A204.1 (cell line): ENCODE measurements around the gene MOV10L1.
"Not testable (repeated sequence)": the region's sequence is repeated elsewhere in the genome, so short reads cannot be mapped to it uniquely, and the experiment has no call there.

Experiments used
- FAIRE-seq: peaks from 2 replicates; lab custom pipeline; 2012; peaks lifted over from hg19 to GRCh38; lab: Jason Lieb, UNC

Gene MOV10L1

GRCh38 chr22:50189849-50190181, 100.0 kb downstream of the MOV10L1 start:
- no peak for FAIRE-seq

GRCh38 chr22:50190182-50190940, 100.6 kb downstream of the MOV10L1 start:
- FAIRE-seq: no peak

GRCh38 chr22:50190941-50191741, 101.3 kb downstream of the MOV10L1 start:
- FAIRE-seq: no peak

- FAIRE-seq: no peak
Measured at GRCh38 chr22:50192436-50193204, 102.8 kb downstream of the MOV10L1 start.

GRCh38 chr22:50193621-50194020, 103.8 kb downstream of the MOV10L1 start:
- no peak for FAIRE-seq

GRCh38 chr22:50194037-50194805, 104.4 kb downstream of the MOV10L1 start:
- FAIRE-seq: no peak

GRCh38 chr22:50196256-50196655, 106.5 kb downstream of the MOV10L1 start:
- FAIRE-seq: no peak

GRCh38 chr22:50197000-50197800, 107.4 kb downstream of the MOV10L1 start:
- FAIRE-seq: no peak

- FAIRE-seq: no peak
Measured at GRCh38 chr22:50197856-50198623, 108.2 kb downstream of the MOV10L1 start.

- no peak for FAIRE-seq
Measured at GRCh38 chr22:50198624-50199017, 108.8 kb downstream of the MOV10L1 start.

- FAIRE-seq: no peak
Measured at GRCh38 chr22:50199251-50199721, 109.5 kb downstream of the MOV10L1 start.

GRCh38 chr22:50199829-50200460, 110.1 kb downstream of the MOV10L1 start:
- no peak for FAIRE-seq

- FAIRE-seq: no peak
Measured at GRCh38 chr22:50200461-50201190, 110.8 kb downstream of the MOV10L1 start, which contains the start of gene SELENOO. TSS of gene SELENOO (plus strand) at chr22:50201011. CDS start at chr22:50201037, 26 bp downstream.

GRCh38 chr22:50201191-50202129, 111.7 kb downstream of the MOV10L1 start:
- FAIRE-seq: no peak

- FAIRE-seq: no peak
Measured at GRCh38 chr22:50202130-50202666, 112.4 kb downstream of the MOV10L1 start.

GRCh38 chr22:50203288-50203687, 113.5 kb downstream of the MOV10L1 start:
- FAIRE-seq: no peak

GRCh38 chr22:50204571-50204970, 114.8 kb downstream of the MOV10L1 start:
- FAIRE-seq: no peak

- FAIRE-seq: not testable (repeated sequence)
Measured at GRCh38 chr22:50204998-50205397, 115.2 kb downstream of the MOV10L1 start.
